ENCODE measurements around the gene DNAAF5.

The DNAAF5 gene

GRCh38 chr7:726084-726853 lies at the start of gene DNAAF5:
TSS of gene DNAAF5 (plus strand) at chr7:726699. CDS start at chr7:726721, 22 bp downstream.
- peak; percentile 83 for DNase-seq

DNA sequence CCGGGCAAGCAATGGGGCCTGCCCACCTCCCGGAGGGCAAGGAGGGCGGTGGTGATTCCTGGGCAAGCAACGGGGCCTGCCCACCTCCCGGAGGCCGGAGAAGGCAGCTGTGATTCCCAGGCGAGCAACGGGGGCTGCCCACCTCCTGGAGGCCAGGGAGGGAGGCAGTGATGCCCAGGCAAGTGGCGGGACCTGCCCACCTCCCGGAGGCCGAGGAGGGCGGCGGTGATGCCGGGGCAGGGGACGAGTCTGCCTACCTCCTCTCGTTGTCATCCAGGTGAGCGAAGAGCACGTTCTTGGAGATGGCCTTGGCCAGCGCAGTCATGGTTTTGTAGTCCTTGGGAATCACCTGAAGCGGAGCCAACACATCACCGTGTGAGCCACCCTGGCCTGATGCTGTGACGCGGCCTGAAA lies 49.5 kb upstream of the DNAAF5 start:
- DNase-seq: no peak

DNA sequence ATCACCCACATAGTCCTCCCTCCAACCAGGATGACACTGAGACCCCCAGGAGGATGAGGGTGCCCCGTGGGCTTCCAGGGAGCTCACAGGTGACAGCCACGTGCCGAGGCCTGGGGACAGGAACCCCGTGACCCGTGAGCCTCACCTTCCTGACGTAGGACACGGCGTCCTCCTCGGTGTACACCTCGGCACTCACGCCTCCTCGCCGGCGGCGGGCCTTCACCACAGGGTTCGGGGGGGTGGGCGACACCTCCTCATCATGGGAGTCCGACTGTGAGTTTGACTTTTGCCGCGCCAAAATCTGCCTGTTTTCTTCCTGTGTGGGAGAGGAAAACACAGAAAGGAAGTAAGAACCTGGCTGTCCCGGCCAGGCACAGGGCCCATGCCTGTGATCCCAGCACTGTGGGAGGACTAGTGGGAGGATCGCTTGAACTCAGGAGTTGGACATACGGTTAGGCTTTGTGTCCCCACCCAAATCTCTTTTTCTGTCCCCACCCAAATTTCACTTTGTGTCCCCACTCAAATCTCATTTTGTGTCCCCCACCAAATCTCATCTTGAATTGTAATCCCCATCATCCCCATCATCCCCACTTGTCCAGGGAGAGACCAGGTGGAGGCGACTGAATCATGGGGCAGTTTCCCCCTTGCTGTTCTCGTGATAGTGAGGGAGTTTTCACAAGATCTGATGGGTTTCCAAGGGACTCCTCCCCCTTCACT lies 45.9 kb upstream of the DNAAF5 start:
- DNase-seq: no peak

DNA sequence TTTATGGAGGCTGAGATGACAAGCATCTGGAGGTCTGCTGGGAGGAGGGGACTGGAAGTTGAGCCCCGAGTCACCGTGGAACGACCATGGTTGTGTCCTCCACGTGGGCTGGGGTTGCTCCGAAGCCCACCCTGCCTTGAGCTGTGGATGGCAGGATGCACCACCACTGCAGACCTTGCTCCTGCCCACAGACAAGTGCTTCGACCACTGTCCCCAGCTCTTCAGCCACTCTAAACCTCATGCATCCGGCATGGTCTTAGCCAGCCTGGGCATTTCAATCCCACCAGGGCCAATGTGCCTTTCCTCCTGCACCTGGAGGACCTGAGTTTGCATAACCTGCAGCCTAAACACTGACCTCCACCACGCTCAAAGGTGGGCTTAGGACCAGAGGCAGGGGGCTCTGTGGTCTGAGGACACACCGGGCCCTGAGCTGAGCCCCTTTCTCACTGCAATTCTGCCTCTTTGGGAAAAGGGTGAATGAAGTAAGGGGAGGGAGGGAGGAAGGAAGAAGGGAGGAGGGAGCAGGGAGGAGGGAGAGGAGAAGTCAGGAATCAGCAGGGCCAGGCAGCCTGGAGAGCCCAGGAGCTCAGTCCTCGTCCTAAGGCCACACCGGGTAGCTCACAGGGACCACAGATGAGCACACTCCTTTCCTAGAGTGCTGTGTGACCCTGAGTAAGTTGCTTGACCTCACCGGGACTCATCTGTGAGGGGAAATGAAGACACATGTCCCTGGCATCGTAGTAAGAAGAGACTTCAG lies 44.8 kb upstream of the DNAAF5 start:
- no peak for DNase-seq

GRCh38 chr7:682810-683209 lies 43.7 kb upstream of the DNAAF5 start:
- no peak for DNase-seq

DNA sequence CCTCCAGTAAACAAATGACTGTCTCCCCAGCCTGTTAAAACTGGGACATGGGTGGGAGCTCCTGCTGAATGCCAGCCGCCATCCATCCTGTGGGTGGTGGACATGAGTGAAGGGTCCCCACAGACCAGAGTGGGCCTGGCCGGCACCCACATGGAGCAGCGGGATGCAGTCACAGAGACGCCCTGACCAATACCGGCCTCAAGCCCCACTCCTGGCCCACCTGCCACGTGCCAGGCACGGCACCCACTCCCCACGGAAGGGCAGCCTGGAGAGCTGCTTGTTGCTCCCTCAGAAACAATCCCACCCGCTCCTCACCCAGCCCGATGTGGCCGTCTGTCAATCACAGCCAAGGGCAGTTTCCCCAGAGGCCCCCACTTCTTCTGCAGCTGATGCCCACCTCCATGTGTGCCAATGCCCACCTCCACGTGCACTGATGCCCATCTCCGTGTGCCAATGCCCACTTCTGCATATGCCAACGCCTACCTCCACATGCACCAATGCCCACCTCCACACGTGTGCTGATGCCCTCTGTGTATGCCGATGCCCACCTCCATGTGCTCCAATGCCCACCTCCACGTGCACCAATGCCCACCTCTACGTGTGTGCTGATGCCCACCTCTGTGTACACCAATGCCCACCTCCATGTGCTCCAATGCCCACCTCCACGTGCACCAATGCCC lies 42.8 kb upstream of the DNAAF5 start:
- DNase-seq: no peak

- DNase-seq: no peak
Measured at GRCh38 chr7:684416-684815, 42.1 kb upstream of the DNAAF5 start.

DNA sequence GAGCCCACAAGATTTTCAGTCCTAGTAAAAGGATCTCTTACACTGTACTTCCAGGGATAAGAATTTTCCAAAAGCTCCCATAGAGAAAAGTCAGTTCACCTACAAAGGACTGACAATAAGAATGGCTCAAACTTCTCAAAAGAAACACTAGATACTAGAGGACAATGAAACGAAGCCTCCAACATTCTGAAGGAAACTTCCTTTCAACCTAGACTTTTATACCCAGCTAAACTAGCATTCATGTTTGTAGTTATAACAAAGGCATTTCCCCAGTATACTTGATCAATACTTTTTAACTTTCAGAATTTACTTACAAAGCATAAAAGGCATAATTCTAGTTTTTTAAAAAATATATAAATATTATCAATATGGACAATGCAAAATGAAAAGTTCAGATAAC lies 41.0 kb upstream of the DNAAF5 start:
- no peak for DNase-seq

DNA sequence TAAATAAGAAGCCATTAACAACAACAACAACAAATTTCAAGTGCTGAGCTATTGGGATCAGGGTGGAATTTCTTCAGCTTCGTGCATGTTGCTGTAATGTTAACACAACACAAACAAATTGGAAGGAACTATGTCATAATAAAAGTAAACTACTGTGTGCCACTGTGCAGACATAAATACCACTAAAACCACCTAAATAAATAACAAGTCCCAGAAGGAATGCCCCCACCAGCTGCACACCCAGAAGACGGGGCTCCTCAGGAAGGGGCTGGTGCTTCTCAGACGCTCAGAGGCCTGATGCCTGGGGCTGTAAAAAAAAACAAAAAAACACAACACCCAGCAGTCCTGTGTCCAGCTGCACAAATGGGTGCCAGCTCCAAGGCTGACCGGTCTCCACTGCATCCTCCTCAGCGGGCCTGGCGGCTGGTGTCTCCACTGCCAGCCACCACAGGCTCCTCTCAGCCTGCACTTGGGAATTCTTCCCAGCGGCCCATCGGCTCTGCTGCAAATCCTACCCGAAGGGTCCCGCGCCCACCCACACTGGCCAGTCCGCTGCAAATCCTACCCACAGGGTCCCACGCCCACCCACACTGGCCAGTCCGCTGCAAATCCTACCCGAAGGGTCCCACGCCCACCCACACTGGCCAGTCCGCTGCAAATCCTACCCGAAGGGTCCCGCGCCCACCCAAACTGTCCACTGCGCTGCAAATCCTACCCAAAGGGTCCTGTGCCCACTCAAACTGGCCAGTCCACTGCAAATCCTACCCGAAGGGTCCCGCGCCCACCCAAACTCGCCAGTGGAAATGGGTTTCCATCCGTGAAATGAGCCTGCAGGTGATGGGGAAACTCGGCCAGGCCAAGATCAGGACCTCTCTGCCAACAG lies 35.8 kb upstream of the DNAAF5 start:
- DNase-seq: no peak

GRCh38 chr7:691361-692045 lies 35.0 kb upstream of the DNAAF5 start:
- no peak for DNase-seq

- no peak for DNase-seq
Measured at GRCh38 chr7:693280-693679, 33.2 kb upstream of the DNAAF5 start.

DNA sequence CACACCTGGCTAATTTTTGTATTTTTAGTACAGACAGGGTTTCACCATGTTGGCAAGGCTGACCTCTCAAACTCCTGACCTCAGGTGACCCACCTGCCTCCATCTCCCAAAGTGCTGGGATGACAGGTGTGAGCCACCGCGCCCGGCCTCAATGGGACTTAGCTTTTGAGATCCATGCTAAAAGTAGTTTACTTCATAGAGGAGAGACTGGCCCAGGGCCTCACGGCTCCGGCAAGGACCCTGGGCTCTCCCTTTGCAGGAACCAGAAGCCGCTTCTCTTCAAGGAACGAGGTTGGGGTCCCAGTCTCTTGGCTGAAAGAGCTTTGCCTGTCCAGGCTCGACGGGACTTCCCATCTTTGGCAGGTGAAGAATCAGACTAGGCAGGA lies 30.1 kb upstream of the DNAAF5 start:
- no peak for DNase-seq

DNA sequence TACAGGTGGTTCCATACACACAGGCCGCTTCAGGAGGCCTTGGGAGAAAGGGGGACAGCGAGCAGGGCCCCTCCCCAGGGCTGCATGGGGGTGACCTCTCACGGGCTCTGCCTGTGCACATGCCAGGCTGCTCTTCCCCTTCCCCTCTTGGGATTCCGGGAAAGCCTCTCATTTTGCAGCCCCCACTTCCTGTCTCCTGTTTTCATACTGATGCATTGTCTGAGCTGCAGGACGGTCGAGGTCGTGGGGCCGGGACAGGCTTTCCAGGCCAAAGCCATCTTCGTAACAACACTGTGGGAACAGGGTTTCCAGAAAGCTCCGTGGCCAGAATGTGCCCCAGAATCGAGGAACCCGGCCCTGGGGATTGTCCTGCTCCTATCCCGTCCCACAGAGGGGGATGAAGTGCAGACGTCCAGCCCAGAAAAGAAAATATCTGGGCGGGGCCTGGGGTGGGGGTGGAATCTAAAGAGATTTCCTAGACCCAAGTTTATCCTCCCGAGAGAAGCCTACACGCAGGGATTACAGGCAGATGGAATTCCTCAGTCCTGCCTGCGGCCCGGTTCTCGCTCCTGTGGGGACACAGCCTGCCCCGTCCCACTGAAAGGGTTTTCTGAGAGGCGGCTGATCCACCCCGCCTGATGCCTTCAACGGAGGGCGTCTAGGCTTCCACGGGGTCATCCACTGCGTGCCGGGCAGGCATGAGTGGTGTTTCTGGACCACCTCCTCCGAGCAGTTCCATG lies 29.5 kb upstream of the DNAAF5 start:
- DNase-seq: no peak

DNA sequence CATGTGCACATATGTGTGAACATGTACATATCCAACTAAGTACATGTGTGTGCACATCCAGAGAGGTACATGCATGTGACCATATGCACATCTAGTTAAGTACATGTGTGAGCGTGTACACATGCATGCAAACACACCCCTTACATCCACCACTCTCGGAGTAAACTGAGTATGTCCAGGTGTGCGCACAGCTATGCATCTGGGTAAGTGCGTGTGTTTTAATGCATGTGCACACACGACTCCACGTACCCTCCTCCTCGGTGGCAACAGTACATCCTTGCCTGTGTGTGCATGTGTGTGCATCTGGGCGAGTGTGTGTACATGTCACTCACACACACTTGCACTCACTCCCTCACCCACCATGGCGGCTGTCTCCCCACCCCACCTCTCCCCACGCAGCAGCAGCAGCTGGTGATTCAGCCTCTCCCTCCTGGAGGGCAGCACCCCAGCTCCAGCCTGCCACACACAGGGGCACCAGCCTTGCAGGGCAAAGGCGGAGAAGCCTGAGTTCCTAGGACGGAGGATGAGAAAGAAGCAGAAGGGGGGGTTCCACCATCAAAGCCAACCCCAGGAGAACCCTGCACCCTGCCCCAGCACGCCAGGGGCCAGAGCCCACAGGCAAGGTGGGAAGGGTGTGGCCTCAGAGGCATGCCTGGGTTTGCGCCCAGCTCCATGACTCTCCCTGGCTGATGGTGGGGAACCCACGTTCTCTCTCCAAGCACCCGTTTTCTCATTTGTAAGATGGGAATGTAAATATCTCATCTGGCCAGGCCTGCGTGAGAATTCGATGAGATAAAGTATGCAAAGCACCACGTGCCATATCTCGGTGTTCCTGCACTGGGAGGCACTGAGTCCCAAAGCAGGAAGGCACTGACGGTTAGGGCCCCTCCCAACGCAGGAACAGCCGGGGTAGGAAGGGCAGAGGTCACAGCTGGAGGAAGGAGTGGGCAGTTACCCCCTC lies 27.7 kb upstream of the DNAAF5 start:
- no peak for DNase-seq

GRCh38 chr7:699476-700170 lies 26.9 kb upstream of the DNAAF5 start:
- DNase-seq: no peak

DNA sequence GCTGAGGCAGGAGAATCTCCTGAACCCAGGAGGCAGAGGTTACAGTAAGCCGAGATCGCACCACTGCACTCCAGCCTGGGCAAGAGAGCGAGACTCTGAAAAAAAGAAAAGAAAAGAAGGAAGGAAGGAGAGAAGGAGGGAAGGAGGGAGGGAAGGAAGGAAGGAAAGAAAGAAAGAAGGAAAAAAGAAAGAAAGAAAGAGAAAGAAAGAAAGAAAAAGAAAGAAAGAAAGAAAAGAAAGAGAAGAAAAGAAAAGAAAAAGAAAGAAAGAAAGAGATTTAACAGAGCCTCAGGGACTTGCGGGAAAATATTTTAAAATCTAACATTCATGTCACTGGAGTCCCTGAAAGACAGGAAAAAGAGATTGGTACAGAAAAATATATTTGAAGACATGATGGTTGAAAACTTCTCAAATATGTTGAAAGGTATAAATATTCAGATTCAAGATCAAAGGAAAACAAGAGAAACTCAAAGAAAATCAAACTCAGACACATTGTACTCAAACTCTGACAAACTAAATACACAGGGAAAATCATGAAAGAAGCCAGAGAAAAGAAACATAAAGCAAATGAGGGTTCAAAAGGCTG lies 25.3 kb upstream of the DNAAF5 start:
- DNase-seq: no peak

- DNase-seq: no peak
Measured at GRCh38 chr7:703049-703448, 23.4 kb upstream of the DNAAF5 start.

GRCh38 chr7:706721-707120 lies 19.8 kb upstream of the DNAAF5 start:
- no peak for DNase-seq

All from CD4-positive, alpha-beta T cell treated with Interleukin-15 for 1 hour (primary cell).